ENCODE measurements around the gene NAA11. TPM values are rescaled to one million over a fixed set of nuclear protein-coding genes. Genes with fewer than 3 reads are reported as not detected.

NAA11 gene
- total RNA-seq, 2 donors from 2014 or later = not detected

- Mint-ChIP-seq H3K27ac (no peak overlapping the region), H3K36me3 (ENCODE audit: insufficient read depth in 2 of 2) (no peaks in the 10 kb centered on the region), H3K4me3 (no peak overlapping the region), H3K9me3 (no peaks in the 10 kb centered on the region), H3K4me1 (ENCODE audit: low read depth) (no peaks in the 10 kb centered on the region), H3K27me3 (ENCODE audit: low read depth) (no peaks in the 10 kb centered on the region)
- ATAC-seq (replicated peaks in 1 of 2) (no peak), DNase-seq (no peak)
These were observed 53.7 kb downstream of the NAA11 start for GRCh38 chr4:79272126-79272525.

GRCh38 chr4:79267671-79268070, 58.2 kb downstream of the NAA11 start:
- Mint-ChIP-seq H3K4me3 (no peak overlapping the region), H3K9me3 (no peaks in the 10 kb centered on the region), H3K36me3 (ENCODE audit: insufficient read depth in 2 of 2) (no peaks in the 10 kb centered on the region), H3K27me3 (ENCODE audit: low read depth) (no peaks in the 10 kb centered on the region), H3K4me1 (ENCODE audit: low read depth) (no peaks in the 10 kb centered on the region), H3K27ac (no peak overlapping the region)
- no peak for DNase-seq
- no peak for ATAC-seq (replicated peaks in 1 of 2)

Other genes starting within 250 kb of the NAA11 start
- not detected for gene GK2, start 82.2 kb upstream of the NAA11 start, total RNA-seq

All from activated T-cell treated with anti-CD3 and anti-CD28 coated beads, Interleukin-2, amount 50 U/mL, for 72 hours (primary cell).